ENCODE measurements around the gene KCNG4.

KCNG4 gene

GRCh38 chr16:84247331-84247730, 7.5 kb upstream of the KCNG4 start:
- H3K9me2 ChIP-seq (replicated peaks; ENCODE audit: low read depth, low read length) = no peaks in the 10 kb centered on the region
- H3K9ac ChIP-seq (ENCODE audit: low read depth, low read length, poor library complexity, severe bottlenecking) = no peak overlapping the region
- no peaks in the 10 kb centered on the region for H3K9me3 ChIP-seq (ENCODE audit: insufficient read depth, low read depth, low read length)
- no peak overlapping the region for H2AFZ ChIP-seq (ENCODE audit: low read length)
- H4K20me1 ChIP-seq (ENCODE audit: insufficient read depth, low read length, poor library complexity, severe bottlenecking) = no peaks in the 10 kb centered on the region
- H3K4me2 ChIP-seq (ENCODE audit: low read depth, low read length, poor library complexity, severe bottlenecking) = no peak overlapping the region
- no peaks in the 10 kb centered on the region for H3F3A ChIP-seq (ENCODE audit: low read depth)
- no peaks in the 10 kb centered on the region for H3K36me3 ChIP-seq (ENCODE audit: insufficient read depth, low read length)
- no peaks in the 10 kb centered on the region for H3K27me3 ChIP-seq (ENCODE audit: insufficient read depth, low read length, poor library complexity, severe bottlenecking)
- no peaks in the 10 kb centered on the region for H3K4me1 ChIP-seq (ENCODE audit: insufficient read depth, low read length, poor library complexity, severe bottlenecking)
- no peak overlapping the region for H3K4me3 ChIP-seq (ENCODE audit: low read length, poor library complexity, severe bottlenecking)
- TF ChIP-seq EZH2phosphoT487 (IDR thresholded peaks at IDR 0.05; ENCODE audit: borderline replicate concordance) = no peak
- TF ChIP-seq CTCF (conservative IDR thresholded peaks at IDR 0.05; ENCODE audit: low read length) = no peak
- no peaks in the 10 kb centered on the region for H3K79me2 ChIP-seq (ENCODE audit: insufficient read depth, low read length)

GRCh38 chr16:84246679-84247077, 6.9 kb upstream of the KCNG4 start:
- no peaks in the 10 kb centered on the region for H3K79me2 ChIP-seq (ENCODE audit: insufficient read depth, low read length)
- H3F3A ChIP-seq (ENCODE audit: low read depth) = no peaks in the 10 kb centered on the region
- no peak overlapping the region for H3K9ac ChIP-seq (ENCODE audit: low read depth, low read length, poor library complexity, severe bottlenecking)
- TF ChIP-seq EZH2phosphoT487 (IDR thresholded peaks at IDR 0.05; ENCODE audit: borderline replicate concordance) = no peak
- no peak for TF ChIP-seq CTCF (conservative IDR thresholded peaks at IDR 0.05; ENCODE audit: low read length)
- no peak overlapping the region for H3K4me3 ChIP-seq (ENCODE audit: low read length, poor library complexity, severe bottlenecking)
- no peaks in the 10 kb centered on the region for H3K4me1 ChIP-seq (ENCODE audit: insufficient read depth, low read length, poor library complexity, severe bottlenecking)
- H3K9me2 ChIP-seq (replicated peaks; ENCODE audit: low read depth, low read length) = no peaks in the 10 kb centered on the region
- no peak overlapping the region for H2AFZ ChIP-seq (ENCODE audit: low read length)
- H4K20me1 ChIP-seq (ENCODE audit: insufficient read depth, low read length, poor library complexity, severe bottlenecking) = no peaks in the 10 kb centered on the region
- no peaks in the 10 kb centered on the region for H3K36me3 ChIP-seq (ENCODE audit: insufficient read depth, low read length)
- no peaks in the 10 kb centered on the region for H3K27me3 ChIP-seq (ENCODE audit: insufficient read depth, low read length, poor library complexity, severe bottlenecking)
- H3K4me2 ChIP-seq (ENCODE audit: low read depth, low read length, poor library complexity, severe bottlenecking) = no peak overlapping the region
- H3K9me3 ChIP-seq (ENCODE audit: insufficient read depth, low read depth, low read length) = no peaks in the 10 kb centered on the region

GRCh38 chr16:84245956-84246678, 6.3 kb upstream of the KCNG4 start:
- Histone ChIP-seq H3K4me2 (ENCODE audit: low read depth, low read length, poor library complexity, severe bottlenecking) (no peak overlapping the region), H3K36me3 (ENCODE audit: insufficient read depth, low read length) (no peaks in the 10 kb centered on the region)
- TF ChIP-seq EZH2phosphoT487 (IDR thresholded peaks at IDR 0.05; ENCODE audit: borderline replicate concordance) (no peak), CTCF (conservative IDR thresholded peaks at IDR 0.05; ENCODE audit: low read length) (no peak)

More at GRCh38 chr16:84245956-84246678, 6.3 kb upstream of the KCNG4 start:
- Histone ChIP-seq H3K9me2 (replicated peaks; ENCODE audit: low read depth, low read length) (no peaks in the 10 kb centered on the region), H2AFZ (ENCODE audit: low read length) (no peak overlapping the region), H3K27me3 (ENCODE audit: insufficient read depth, low read length, poor library complexity, severe bottlenecking) (no peaks in the 10 kb centered on the region), H3K9ac (ENCODE audit: low read depth, low read length, poor library complexity, severe bottlenecking) (no peak overlapping the region), H3K4me1 (ENCODE audit: insufficient read depth, low read length, poor library complexity, severe bottlenecking) (no peaks in the 10 kb centered on the region), H3K4me3 (ENCODE audit: low read length, poor library complexity, severe bottlenecking) (no peak overlapping the region), H4K20me1 (ENCODE audit: insufficient read depth, low read length, poor library complexity, severe bottlenecking) (no peaks in the 10 kb centered on the region), H3K79me2 (ENCODE audit: insufficient read depth, low read length) (no peaks in the 10 kb centered on the region), H3F3A (ENCODE audit: low read depth) (no peaks in the 10 kb centered on the region), H3K9me3 (ENCODE audit: insufficient read depth, low read depth, low read length) (no peaks in the 10 kb centered on the region)

Measured in Loucy (cell line).